ENCODE data around the gene CCDC187.

- TF ChIP-seq CTCF (IDR thresholded peaks at IDR 0.05) (no peak), EZH2phosphoT487 (IDR thresholded peaks at IDR 0.05) (no peak), EZH2 (IDR thresholded peaks at IDR 0.05) (no peak)
Observed at GRCh38 chr9:136287960-136288753, 15.7 kb downstream of the CCDC187 start.
